GM19372 (cell line): Measurements from ENCODE around the gene EVI2A.

ENCODE experiments used
- ATAC-seq: cut with Tn5 transposase; IDR thresholded peaks from one replicate; pipeline ENCODE4 v1.9.1; 2021; ENCODE audit warnings: mild to moderate bottlenecking, low read depth, moderate library complexity; ENCODE audit not compliant: unreplicated experiment

The EVI2A gene

DNA sequence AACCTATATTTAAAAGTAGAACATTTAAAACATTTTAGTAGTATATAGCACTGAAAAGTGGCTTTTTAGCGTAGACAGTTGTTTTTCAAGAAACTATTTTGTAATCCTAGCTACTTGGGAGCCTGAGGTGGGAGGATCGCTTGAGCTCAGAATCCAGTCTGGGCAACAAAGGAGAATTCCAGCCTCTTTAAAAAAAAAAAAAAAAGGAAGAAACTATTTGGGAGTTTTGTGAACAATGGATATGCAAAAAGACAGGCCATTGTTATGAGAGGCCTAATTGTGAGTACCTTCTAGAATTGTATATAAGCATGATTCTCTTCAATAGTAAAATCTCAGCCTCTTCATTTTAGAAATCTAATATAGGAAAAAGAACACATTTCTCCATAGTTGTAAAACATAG, 42.0 kb downstream of the EVI2A start:
- ATAC-seq, result no peak

GRCh38 chr17:31275116-31275515, 46.3 kb downstream of the EVI2A start:
- ATAC-seq, result no peak

DNA sequence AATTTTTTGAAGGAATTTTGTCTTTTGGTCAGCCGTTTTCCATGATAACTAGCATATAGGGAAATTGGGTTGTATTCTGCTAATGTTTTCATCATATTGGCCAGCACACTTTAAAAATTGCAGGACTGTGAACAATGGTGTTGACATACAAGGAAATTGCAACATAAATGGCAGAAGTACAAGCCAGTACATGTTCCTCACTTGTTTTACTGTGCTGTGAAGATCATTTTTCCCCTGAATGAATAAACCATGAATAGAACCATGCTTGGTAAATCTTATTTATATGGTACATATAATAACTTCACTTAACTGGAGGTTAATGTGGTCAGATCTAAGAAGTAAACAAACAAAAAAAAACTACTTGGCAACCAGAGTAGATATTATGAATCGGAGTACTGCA, 47.2 kb downstream of the EVI2A start:
- ATAC-seq, result no peak

GRCh38 chr17:31273516-31273915, 47.9 kb downstream of the EVI2A start:
- no peak for ATAC-seq

GRCh38 chr17:31272803-31273202, 48.6 kb downstream of the EVI2A start:
- no peak for ATAC-seq

DNA sequence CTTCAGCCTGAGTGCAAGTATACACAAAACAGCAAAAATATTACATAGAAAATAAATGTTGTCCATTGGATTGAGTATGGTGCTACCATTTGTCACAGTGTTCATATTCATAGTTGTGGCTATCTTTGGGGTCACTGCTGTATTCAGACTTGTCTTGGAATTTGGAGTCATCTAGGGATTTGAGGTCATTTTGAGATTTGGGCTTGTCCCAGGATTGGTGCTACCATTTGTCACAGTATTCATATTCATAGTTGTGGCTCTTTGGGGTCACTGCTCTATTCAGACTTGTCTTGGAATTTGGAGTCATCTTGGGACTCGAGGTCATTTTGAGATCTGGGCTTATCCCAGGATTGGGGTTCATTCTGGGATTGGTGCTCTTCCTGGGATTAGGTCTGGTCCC, 49.2 kb downstream of the EVI2A start:
- no peak for ATAC-seq

GRCh38 chr17:31269578-31269983, 51.8 kb downstream of the EVI2A start:
- no peak for ATAC-seq

DNA sequence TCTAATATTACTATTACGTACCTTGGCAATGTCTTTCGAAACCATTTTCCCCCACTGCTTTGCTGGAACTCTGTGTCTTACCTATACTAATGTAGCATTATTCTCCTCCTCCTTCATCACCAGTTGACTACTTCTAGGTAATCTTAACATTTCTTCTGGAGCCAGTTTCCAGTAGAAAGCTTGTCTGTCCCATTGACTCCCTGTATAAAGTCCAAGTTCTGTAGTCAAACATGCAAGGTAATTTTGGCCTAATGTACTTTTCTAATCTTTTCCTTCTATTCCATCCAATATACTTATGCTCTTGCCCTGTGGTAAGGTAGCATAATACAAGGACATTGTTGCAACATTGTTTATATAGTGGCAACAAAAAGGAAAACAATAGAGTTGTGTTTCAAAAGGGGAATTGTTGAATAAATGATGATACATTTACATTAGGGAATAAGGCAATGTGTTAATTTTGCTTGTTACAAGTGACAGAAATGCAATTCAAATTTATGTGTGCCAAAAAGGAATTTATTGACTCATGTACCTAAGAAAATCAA, 52.3 kb downstream of the EVI2A start:
- ATAC-seq, result no peak
